ENCODE data around the gene CBFA2T3.
"Not testable (repeated sequence)": the region's sequence is repeated elsewhere in the genome, so short reads cannot be mapped to it uniquely, and the experiment has no call there.

- TF ChIP-seq CTCF (IDR thresholded peaks at IDR 0.05); ZFX (IDR thresholded peaks at IDR 0.05; ENCODE audit: borderline replicate concordance): not testable (repeated sequence)
Observed at GRCh38 chr16:89008796-89009195, 31.8 kb upstream of the CBFA2T3 start.

All from 22Rv1 (cell line).